HepG2 (cell line): ENCODE results near the gene FBXW5. TPM values are rescaled to one million over a fixed set of nuclear protein-coding genes. Genes with fewer than 3 reads are reported as not detected.

Source experiments
- CREB1 ChIP-seq, 2 experiments: fragments of 450-650 bp in 1 of 2; IDR thresholded peaks; 2 replicates each; pipeline ENCODE4 v1.6.1; 2016 to 2017; ENCODE audit warnings: control low read depth in 1 of 2, mild to moderate bottlenecking in 1 of 2, missing compliant biosample characterization in 1 of 2, missing genetic modification characterization in 1 of 2
- ETV5 ChIP-seq: IDR thresholded peaks from 2 replicates; pipeline ENCODE4 v1.6.1; 2018; ENCODE audit warnings: missing biosample characterization, missing genetic modification reagents, inconsistent platforms, borderline replicate concordance
- LCORL ChIP-seq, 2 experiments: fragments of 450-650 bp in 1 of 2; sonication (generic) in 1 of 2; formaldehyde crosslinking in 1 of 2; IDR thresholded peaks; 2 replicates each; pipeline versions ENCODE4 v1.5.0 to v1.6.1; 2017 to 2020; ENCODE audit warnings: antibody characterized with exemption in 1 of 2, missing genetic modification reagents in 1 of 2
- MTA1 ChIP-seq: sonication (generic); formaldehyde crosslinking; IDR thresholded peaks from 2 replicates; pipeline ENCODE4 v1.4.0; 2020; ENCODE audit warnings: missing genetic modification reagents, mild to moderate bottlenecking, borderline replicate concordance
- NFE2 ChIP-seq: sonication (generic); formaldehyde crosslinking; IDR thresholded peaks from 2 replicates; pipeline ENCODE4 v1.4.0; 2020; ENCODE audit warnings: missing genetic modification reagents
- PCBP1 ChIP-seq: fragments of 200-400 bp; formaldehyde crosslinking; IDR thresholded peaks from 2 replicates; pipeline ENCODE4 v1.6.1; 2017; ENCODE audit warnings: mild to moderate bottlenecking, low read depth, low read length, borderline replicate concordance
- POGZ ChIP-seq: sonication (generic); formaldehyde crosslinking; IDR thresholded peaks from 2 replicates; pipeline ENCODE4 v1.4.0; 2020; ENCODE audit warnings: mild to moderate bottlenecking, missing genetic modification reagents
- RARG ChIP-seq: sonication (generic); formaldehyde crosslinking; IDR thresholded peaks from 2 replicates; pipeline ENCODE4 v1.4.0; 2020; ENCODE audit warnings: low read depth, mild to moderate bottlenecking, missing genetic modification reagents
- RFX5 ChIP-seq: IDR thresholded peaks from 2 replicates; pipeline ENCODE4 v1.6.1; 2011; ENCODE audit warnings: low read depth, low read length, improper control_type of control experiment
- SMAD9 ChIP-seq: sonication (generic); formaldehyde crosslinking; IDR thresholded peaks from 2 replicates; pipeline ENCODE4 v1.5.1; 2020; ENCODE audit warnings: mild to moderate bottlenecking, missing genetic modification reagents
- ZBTB42 ChIP-seq: sonication (generic); formaldehyde crosslinking; IDR thresholded peaks from 2 replicates; pipeline ENCODE4 v1.5.0; 2020; ENCODE audit warnings: mild to moderate bottlenecking, missing genetic modification reagents
- ZC3H4 ChIP-seq: sonication (generic); formaldehyde crosslinking; IDR thresholded peaks from 2 replicates; pipeline ENCODE4 v1.4.0; 2020; ENCODE audit warnings: missing genetic modification reagents, borderline replicate concordance
- ZFP36 ChIP-seq: fragments of 150-350 bp; IDR thresholded peaks from 2 replicates; pipeline ENCODE4 v1.6.1; 2018; ENCODE audit warnings: borderline replicate concordance, low read length, low read depth; ENCODE audit not compliant: partially characterized antibody
- ZNF441 ChIP-seq: sonication (generic); formaldehyde crosslinking; IDR thresholded peaks from 2 replicates; pipeline ENCODE4 v1.7.0; 2021; ENCODE audit warnings: missing genetic modification reagents, borderline replicate concordance
- ZNF652 ChIP-seq: IDR thresholded peaks from 2 replicates; pipeline ENCODE4 v1.6.1; 2016; ENCODE audit warnings: low read depth, borderline replicate concordance
- ZNF746 ChIP-seq: sonication (generic); formaldehyde crosslinking; IDR thresholded peaks from 2 replicates; pipeline ENCODE4 v1.8.0; 2022; ENCODE audit warnings: mild to moderate bottlenecking, missing genetic modification reagents
- ZSCAN12 ChIP-seq: sonication (generic); formaldehyde crosslinking; IDR thresholded peaks from 2 replicates; pipeline ENCODE4 v1.9.0; 2021; ENCODE audit warnings: mild to moderate bottlenecking, missing genetic modification reagents
- polyA plus RNA-seq, 8 experiments: library from polyadenylated mRNA; depleted of rRNA in 3 of 8; stranded (reverse) in 7 of 8; unstranded in 1 of 8; fragments of >200 nt; fragmentation: Illumina TruSeq in 4 of 8; extraction: Trizol in 4 of 8; gene quantifications; 2 replicates each; pipeline versions ENCODE4 v1.2.1 to v1.2.3, GENCODE V29; 2011 to 2016; ENCODE audit warnings: low read depth in 4 of 8, missing spikeins in 1 of 8, mixed read lengths in 1 of 8; ENCODE audit not compliant: insufficient read depth in 1 of 8
- total RNA-seq, 5 experiments: library from RNA; depleted of rRNA; stranded (reverse); fragments of >200 nt; fragmentation: Illumina TruSeq; extraction: Trizol; gene quantifications; 2 replicates each; pipeline ENCODE4 v1.2.3, GENCODE V29; 2016; ENCODE audit warnings: low read depth in 1 of 5
- TF ChIP-seq, protein P1 (sequence below): sonication (generic); formaldehyde crosslinking; IDR thresholded peaks from 2 replicates; pipeline ENCODE4 v1.5.0; 2020; ENCODE audit warnings: mild to moderate bottlenecking, missing genetic modification reagents
- TF ChIP-seq, protein P2 (sequence below): sonication (generic); formaldehyde crosslinking; IDR thresholded peaks from 2 replicates; pipeline ENCODE4 v1.9.0; 2021; ENCODE audit warnings: missing genetic modification reagents, mild to moderate bottlenecking, borderline replicate concordance
- TF ChIP-seq, protein P3 (sequence below): sonication (generic); formaldehyde crosslinking; IDR thresholded peaks from 2 replicates; pipeline ENCODE4 v1.4.0; 2020; ENCODE audit warnings: missing genetic modification reagents

FBXW5 gene
- total and polyA plus RNA-seq, 2 of the 13 experiments (the other 11 are each of a cell fraction or from before 2014, with no cell fraction given) = 52.0 to 60.4 TPM

DNA sequence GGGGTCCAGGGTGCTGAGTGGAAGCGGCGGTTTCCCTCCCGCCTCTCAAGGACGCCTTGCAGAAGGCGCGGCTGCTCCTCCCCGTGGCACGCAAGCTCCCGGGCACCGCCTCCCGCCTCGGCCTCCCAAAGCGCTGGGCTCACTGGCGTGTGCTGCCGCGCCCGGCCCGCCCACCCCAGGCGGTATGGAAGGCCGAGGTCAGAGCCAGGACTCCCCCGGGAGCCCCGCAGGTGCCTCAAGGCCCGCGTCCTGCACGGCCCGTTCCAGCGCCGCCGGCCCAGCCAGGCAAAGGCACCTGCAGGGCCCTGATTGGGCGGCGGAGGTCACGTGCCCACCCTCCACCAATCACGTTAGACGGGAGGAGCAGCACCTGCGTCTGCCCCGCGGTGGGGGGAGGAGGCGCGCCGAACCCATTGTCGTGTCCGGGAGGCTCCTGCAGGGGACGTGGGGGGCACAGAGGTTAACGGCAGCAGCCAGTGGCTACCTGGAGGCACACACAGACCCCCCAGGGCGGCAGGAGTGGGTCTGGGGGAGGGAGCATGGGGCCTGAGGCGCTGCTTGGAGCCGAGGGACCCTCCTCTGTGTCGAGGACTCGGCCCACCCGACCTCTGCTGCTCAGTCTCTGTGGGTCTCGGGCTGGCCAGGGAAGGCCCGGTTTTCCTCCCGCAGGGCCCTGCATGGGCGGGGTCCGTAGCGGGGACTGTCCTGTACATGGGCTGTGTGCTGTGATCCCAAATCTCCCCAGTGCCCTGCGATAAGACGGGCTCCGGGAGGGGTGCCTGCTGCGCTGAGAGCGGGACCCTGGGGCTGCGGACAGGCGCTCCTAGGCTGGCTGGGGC lies 5.5 kb upstream of the FBXW5 start (continued):
- no peak for TF ChIP-seq ZC3H4 (CRISPR knock-in tag)
- TF ChIP-seq, protein P1, sequence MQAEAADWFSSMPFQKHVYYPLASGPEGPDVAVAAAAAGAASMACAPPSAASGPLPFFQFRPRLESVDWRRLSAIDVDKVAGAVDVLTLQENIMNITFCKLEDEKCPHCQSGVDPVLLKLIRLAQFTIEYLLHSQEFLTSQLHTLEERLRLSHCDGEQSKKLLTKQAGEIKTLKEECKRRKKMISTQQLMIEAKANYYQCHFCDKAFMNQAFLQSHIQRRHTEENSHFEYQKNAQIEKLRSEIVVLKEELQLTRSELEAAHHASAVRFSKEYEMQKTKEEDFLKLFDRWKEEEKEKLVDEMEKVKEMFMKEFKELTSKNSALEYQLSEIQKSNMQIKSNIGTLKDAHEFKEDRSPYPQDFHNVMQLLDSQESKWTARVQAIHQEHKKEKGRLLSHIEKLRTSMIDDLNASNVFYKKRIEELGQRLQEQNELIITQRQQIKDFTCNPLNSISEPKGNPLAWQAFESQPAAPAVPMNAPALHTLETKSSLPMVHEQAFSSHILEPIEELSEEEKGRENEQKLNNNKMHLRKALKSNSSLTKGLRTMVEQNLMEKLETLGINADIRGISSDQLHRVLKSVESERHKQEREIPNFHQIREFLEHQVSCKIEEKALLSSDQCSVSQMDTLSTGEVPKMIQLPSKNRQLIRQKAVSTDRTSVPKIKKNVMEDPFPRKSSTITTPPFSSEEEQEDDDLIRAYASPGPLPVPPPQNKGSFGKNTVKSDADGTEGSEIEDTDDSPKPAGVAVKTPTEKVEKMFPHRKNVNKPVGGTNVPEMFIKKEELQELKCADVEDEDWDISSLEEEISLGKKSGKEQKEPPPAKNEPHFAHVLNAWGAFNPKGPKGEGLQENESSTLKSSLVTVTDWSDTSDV = peak; percentile 80; the same call in 1 of the 2 replicates
- TF ChIP-seq NFE2 (CRISPR knock-in tag) = no peak
- 0 out of 2 replicates have a peak, but pooled peaks have one; percentile 85 for TF ChIP-seq PCBP1
- TF ChIP-seq, protein P2, sequence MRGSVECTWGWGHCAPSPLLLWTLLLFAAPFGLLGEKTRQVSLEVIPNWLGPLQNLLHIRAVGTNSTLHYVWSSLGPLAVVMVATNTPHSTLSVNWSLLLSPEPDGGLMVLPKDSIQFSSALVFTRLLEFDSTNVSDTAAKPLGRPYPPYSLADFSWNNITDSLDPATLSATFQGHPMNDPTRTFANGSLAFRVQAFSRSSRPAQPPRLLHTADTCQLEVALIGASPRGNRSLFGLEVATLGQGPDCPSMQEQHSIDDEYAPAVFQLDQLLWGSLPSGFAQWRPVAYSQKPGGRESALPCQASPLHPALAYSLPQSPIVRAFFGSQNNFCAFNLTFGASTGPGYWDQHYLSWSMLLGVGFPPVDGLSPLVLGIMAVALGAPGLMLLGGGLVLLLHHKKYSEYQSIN (CRISPR knock-in tag) = no peak
- TF ChIP-seq, protein P3, sequence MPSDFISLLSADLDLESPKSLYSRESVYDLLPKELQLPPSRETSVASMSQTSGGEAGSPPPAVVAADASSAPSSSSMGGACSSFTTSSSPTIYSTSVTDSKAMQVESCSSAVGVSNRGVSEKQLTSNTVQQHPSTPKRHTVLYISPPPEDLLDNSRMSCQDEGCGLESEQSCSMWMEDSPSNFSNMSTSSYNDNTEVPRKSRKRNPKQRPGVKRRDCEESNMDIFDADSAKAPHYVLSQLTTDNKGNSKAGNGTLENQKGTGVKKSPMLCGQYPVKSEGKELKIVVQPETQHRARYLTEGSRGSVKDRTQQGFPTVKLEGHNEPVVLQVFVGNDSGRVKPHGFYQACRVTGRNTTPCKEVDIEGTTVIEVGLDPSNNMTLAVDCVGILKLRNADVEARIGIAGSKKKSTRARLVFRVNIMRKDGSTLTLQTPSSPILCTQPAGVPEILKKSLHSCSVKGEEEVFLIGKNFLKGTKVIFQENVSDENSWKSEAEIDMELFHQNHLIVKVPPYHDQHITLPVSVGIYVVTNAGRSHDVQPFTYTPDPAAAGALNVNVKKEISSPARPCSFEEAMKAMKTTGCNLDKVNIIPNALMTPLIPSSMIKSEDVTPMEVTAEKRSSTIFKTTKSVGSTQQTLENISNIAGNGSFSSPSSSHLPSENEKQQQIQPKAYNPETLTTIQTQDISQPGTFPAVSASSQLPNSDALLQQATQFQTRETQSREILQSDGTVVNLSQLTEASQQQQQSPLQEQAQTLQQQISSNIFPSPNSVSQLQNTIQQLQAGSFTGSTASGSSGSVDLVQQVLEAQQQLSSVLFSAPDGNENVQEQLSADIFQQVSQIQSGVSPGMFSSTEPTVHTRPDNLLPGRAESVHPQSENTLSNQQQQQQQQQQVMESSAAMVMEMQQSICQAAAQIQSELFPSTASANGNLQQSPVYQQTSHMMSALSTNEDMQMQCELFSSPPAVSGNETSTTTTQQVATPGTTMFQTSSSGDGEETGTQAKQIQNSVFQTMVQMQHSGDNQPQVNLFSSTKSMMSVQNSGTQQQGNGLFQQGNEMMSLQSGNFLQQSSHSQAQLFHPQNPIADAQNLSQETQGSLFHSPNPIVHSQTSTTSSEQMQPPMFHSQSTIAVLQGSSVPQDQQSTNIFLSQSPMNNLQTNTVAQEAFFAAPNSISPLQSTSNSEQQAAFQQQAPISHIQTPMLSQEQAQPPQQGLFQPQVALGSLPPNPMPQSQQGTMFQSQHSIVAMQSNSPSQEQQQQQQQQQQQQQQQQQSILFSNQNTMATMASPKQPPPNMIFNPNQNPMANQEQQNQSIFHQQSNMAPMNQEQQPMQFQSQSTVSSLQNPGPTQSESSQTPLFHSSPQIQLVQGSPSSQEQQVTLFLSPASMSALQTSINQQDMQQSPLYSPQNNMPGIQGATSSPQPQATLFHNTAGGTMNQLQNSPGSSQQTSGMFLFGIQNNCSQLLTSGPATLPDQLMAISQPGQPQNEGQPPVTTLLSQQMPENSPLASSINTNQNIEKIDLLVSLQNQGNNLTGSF (CRISPR knock-in tag) = peak; percentile 67; the same call in 1 of the 2 replicates
- TF ChIP-seq CREB1 (IDR thresholded peaks at IDR 0.05) = no peak
- no peak for TF ChIP-seq CREB1 (CRISPR knock-in tag; IDR thresholded peaks at IDR 0.05)
- TF ChIP-seq ZNF441 (CRISPR knock-in tag) = peak; percentile 46; the same call in 1 of the 2 replicates
- no peak for TF ChIP-seq RARG (CRISPR knock-in tag)
- no peak for TF ChIP-seq ZSCAN12 (CRISPR knock-in tag)
- TF ChIP-seq ZNF746 = no peak
- TF ChIP-seq MTA1 = no peak
- TF ChIP-seq RFX5 = no peak
- peak; percentile 33 for TF ChIP-seq POGZ (CRISPR knock-in tag)
- TF ChIP-seq SMAD9 = no peak
- TF ChIP-seq LCORL (IDR thresholded peaks at IDR 0.05) = no peak
- TF ChIP-seq LCORL (CRISPR knock-in tag; IDR thresholded peaks at IDR 0.05) = peak; percentile 93
- peak; percentile 21; the same call in 1 of the 2 replicates for TF ChIP-seq ETV5 (CRISPR knock-in tag)
- TF ChIP-seq ZNF652 (CRISPR knock-in tag) = no peak
- no peak for TF ChIP-seq ZFP36
- TF ChIP-seq ZBTB42 (CRISPR knock-in tag) = peak; percentile 80; the same call in 1 of the 2 replicates
